OCI-LY7 (cell line): Measurements from ENCODE around the gene SLC4A1AP. TPM values are rescaled to one million over a fixed set of nuclear protein-coding genes. Genes with fewer than 3 reads are reported as not detected.

Experiments used
- BruUV-seq: library from RNA; stranded (reverse); fragments of 400-500 nt; replicated peaks from 2 replicates; lab custom pipeline; 2021; lab: Mats Ljungman, UMichigan
- CTCF ChIA-PET: fragments of 300-600 bp; sonication (Branson Sonifier 250); formaldehyde crosslinking; loops from one replicate; lab custom pipeline; 2022; ENCODE audit warnings: antibody characterized with exemption; ENCODE audit not compliant: unreplicated experiment; lab: Charles Lee
- POLR2A ChIA-PET: fragments of 300-600 bp; sonication (Branson Sonifier 250); formaldehyde crosslinking; loops from one replicate; lab custom pipeline; 2022; ENCODE audit warnings: antibody characterized with exemption; lab: Charles Lee
- DNase-seq: peaks from one replicate; pipeline ENCODE4 v3.0.0-alpha.2; 2015; ENCODE audit warnings: low spot score
- H2AFZ ChIP-seq: fragments of 200-600 bp; sonication (generic), shearing (Covaris generic); 2 replicates; pipeline ENCODE4 v1.6.1; 2014; ENCODE audit warnings: mild to moderate bottlenecking, antibody characterized with exemption, low read length, moderate library complexity
- H3K27ac ChIP-seq: fragments of 200-600 bp; sonication (generic); 2 replicates; pipeline ENCODE4 v1.5.1; 2014; ENCODE audit warnings: mixed run types, low read depth, mild to moderate bottlenecking, moderate library complexity, low read length, inconsistent platforms; ENCODE audit not compliant: poor library complexity, severe bottlenecking
- H3K36me3 ChIP-seq: fragments of 200-600 bp; sonication (generic); 2 replicates; pipeline ENCODE4 v1.6.1; 2014; ENCODE audit warnings: mild to moderate bottlenecking, antibody characterized with exemption, low read length, moderate library complexity, mixed read lengths; ENCODE audit not compliant: insufficient read depth
- H3K4me1 ChIP-seq: fragments of 200-600 bp; sonication (generic); 2 replicates; pipeline ENCODE4 v1.5.1; 2014; ENCODE audit warnings: mild to moderate bottlenecking, low read length; ENCODE audit not compliant: insufficient read depth, poor library complexity, severe bottlenecking
- H3K4me2 ChIP-seq: fragments of 200-600 bp; sonication (generic); 2 replicates; pipeline ENCODE4 v1.6.1; 2014; ENCODE audit warnings: mild to moderate bottlenecking, low read length
- H3K4me3 ChIP-seq: fragments of 200-600 bp; sonication (generic); 2 replicates; pipeline ENCODE4 v1.5.1; 2014; ENCODE audit warnings: mild to moderate bottlenecking, low read depth, low read length; ENCODE audit not compliant: poor library complexity, severe bottlenecking
- H3K79me2 ChIP-seq: fragments of 200-600 bp; sonication (generic); 2 replicates; pipeline ENCODE4 v1.6.1; 2016; ENCODE audit warnings: low read depth, mild to moderate bottlenecking, low read length, moderate library complexity, mixed read lengths; ENCODE audit not compliant: insufficient read depth
- H3K9me2 ChIP-seq: fragments of 200-600 bp; sonication (generic); 2 replicates; pipeline ENCODE4 v1.6.1; 2016; ENCODE audit warnings: mild to moderate bottlenecking, low read length, mixed read lengths; ENCODE audit not compliant: insufficient read depth
- H3K9me3 ChIP-seq: fragments of 200-600 bp; sonication (generic); 2 replicates; pipeline ENCODE4 v1.6.1; 2014; ENCODE audit warnings: mild to moderate bottlenecking, mixed run types, low read length, mixed read lengths
- H4K20me1 ChIP-seq: fragments of 200-600 bp; sonication (generic); 2 replicates; pipeline ENCODE4 v1.6.1; 2014; ENCODE audit warnings: mild to moderate bottlenecking, antibody characterized with exemption, low read length, moderate library complexity, mixed read lengths; ENCODE audit not compliant: insufficient read depth
- CTCF ChIP-seq: fragments of 200-600 bp; sonication (generic); conservative IDR thresholded peaks from 2 replicates; pipeline ENCODE4 v1.5.1; 2014; ENCODE audit warnings: mild to moderate bottlenecking, antibody characterized with exemption, low read length, moderate library complexity, mixed read lengths
- EZH2phosphoT487 ChIP-seq: fragments of 200-600 bp; sonication (generic); IDR thresholded peaks from 2 replicates; pipeline ENCODE4 v1.6.1; 2018; ENCODE audit warnings: low read depth, borderline replicate concordance, mild to moderate bottlenecking, mixed run types, antibody characterized with exemption, low read length, moderate library complexity, mixed read lengths
- intact Hi-C: fragments of 100-400 bp; cut with micrococcal nuclease; formaldehyde crosslinking; loops from one replicate; pipeline ENCODE4 v1.10.0; 2022; ENCODE audit not compliant: unreplicated experiment
- total RNA-seq, 2 experiments: library from RNA; depleted of rRNA in 1 of 2; stranded (reverse); fragments of >200 nt in 1 of 2; shearing (Covaris generic) in 1 of 2; gene quantifications; 2 replicates each; pipeline ENCODE4 v1.2.3, GENCODE V29; 2014 to 2022

Gene SLC4A1AP
- total RNA-seq, 2 experiments from 2014 or later: 26.2 to 27.9 TPM

- H3K4me1 ChIP-seq: no peaks in the 10 kb centered on the region
- POLR2A ChIA-PET: no interaction called here
- H3K9me3 ChIP-seq: no peaks in the 10 kb centered on the region
- H2AFZ ChIP-seq: no peak overlapping the region
- no peaks in the 10 kb centered on the region for H3K36me3 ChIP-seq
- no peaks in the 10 kb centered on the region for H4K20me1 ChIP-seq
- intact Hi-C loops: no loop called here
- H3K4me2 ChIP-seq: no peak overlapping the region
- no TSS peak for BruUV-seq
- H3K27ac ChIP-seq: no peak overlapping the region
- no peak for TF ChIP-seq CTCF
- no peak for TF ChIP-seq EZH2phosphoT487
- H3K9me2 ChIP-seq: no peaks in the 10 kb centered on the region
- H3K4me3 ChIP-seq: no peak overlapping the region
- DNase-seq: no peak
- no peaks in the 10 kb centered on the region for H3K79me2 ChIP-seq
- CTCF ChIA-PET: no interaction called here
Measured at GRCh38 chr2:27737676-27738348, 74.1 kb downstream of the SLC4A1AP start.

GRCh38 chr2:27738349-27739057 is 74.8 kb downstream of the SLC4A1AP start:
- H3K9me2 ChIP-seq: no peaks in the 10 kb centered on the region
- no peak overlapping the region for H2AFZ ChIP-seq
- no peak overlapping the region for H3K4me3 ChIP-seq
- no peak overlapping the region for H3K27ac ChIP-seq
- H3K4me2 ChIP-seq: no peak overlapping the region
- ChIA-PET POLR2A (no interaction called here), CTCF (no interaction called here)
- no peak for DNase-seq
- no peaks in the 10 kb centered on the region for H3K4me1 ChIP-seq
- no TSS peak for BruUV-seq
- TF ChIP-seq EZH2phosphoT487: no peak
- no peak for TF ChIP-seq CTCF
- H3K9me3 ChIP-seq: no peaks in the 10 kb centered on the region
- H3K36me3 ChIP-seq: no peaks in the 10 kb centered on the region
- no peaks in the 10 kb centered on the region for H4K20me1 ChIP-seq
- no peaks in the 10 kb centered on the region for H3K79me2 ChIP-seq
- intact Hi-C loops: no loop called here

- H3K79me2 ChIP-seq: no peaks in the 10 kb centered on the region
- H3K36me3 ChIP-seq: no peaks in the 10 kb centered on the region
- TF ChIP-seq EZH2phosphoT487: no peak
- TF ChIP-seq CTCF: no peak
- no peaks in the 10 kb centered on the region for H3K9me3 ChIP-seq
- no TSS peak for BruUV-seq
- H3K4me1 ChIP-seq: no peaks in the 10 kb centered on the region
- no peak overlapping the region for H3K27ac ChIP-seq
- ChIA-PET CTCF (no interaction called here), POLR2A (no interaction called here)
- no peaks in the 10 kb centered on the region for H3K9me2 ChIP-seq
- no peak for DNase-seq
- H2AFZ ChIP-seq: no peak overlapping the region
- H3K4me3 ChIP-seq: no peak overlapping the region
- intact Hi-C loops: no loop called here
- H4K20me1 ChIP-seq: no peaks in the 10 kb centered on the region
- no peak overlapping the region for H3K4me2 ChIP-seq
Measured at GRCh38 chr2:27739058-27739373, 75.3 kb downstream of the SLC4A1AP start.
